HFF-Myc (cell line): Measurements from ENCODE around the gene OGFR.

Experiments used
- DNase-seq: peaks from one replicate; pipeline ENCODE4 v3.0.0-alpha.2; 2011; ENCODE audit warnings: low read depth; ENCODE audit errors: extremely low read depth
- H3K4me3 ChIP-seq: replicated peaks from 2 replicates; pipeline ENCODE4 v1.5.1; 2011; ENCODE audit warnings: low read depth, mild to moderate bottlenecking, control low read depth, low read length
- CTCF ChIP-seq: IDR thresholded peaks from 2 replicates; pipeline ENCODE4 v1.5.1; 2012; ENCODE audit warnings: mild to moderate bottlenecking, low read depth, low read length, control low read depth; ENCODE audit errors: missing control alignments

Gene OGFR

GRCh38 chr20:62790075-62790474, 14.6 kb upstream of the OGFR start:
- TF ChIP-seq CTCF = no peak
- no peak for DNase-seq
- no peak overlapping the region for H3K4me3 ChIP-seq

- peak; percentile 100 for TF ChIP-seq CTCF
- no peak overlapping the region for H3K4me3 ChIP-seq
- DNase-seq = peak; percentile 90
Measured at GRCh38 chr20:62791301-62792181, 13.1 kb upstream of the OGFR start.

GRCh38 chr20:62792182-62792939, 12.3 kb upstream of the OGFR start:
- no peak for DNase-seq
- TF ChIP-seq CTCF = no peak

GRCh38 chr20:62792940-62793756, 11.5 kb upstream of the OGFR start:
- no peak overlapping the region for H3K4me3 ChIP-seq
- no peak for TF ChIP-seq CTCF
- DNase-seq = no peak

More at GRCh38 chr20:62792182-62792939, 12.3 kb upstream of the OGFR start:
- H3K4me3 ChIP-seq = no peak overlapping the region

GRCh38 chr20:62793757-62794006, 11.0 kb upstream of the OGFR start:
- H3K4me3 ChIP-seq = no peak overlapping the region
- no peak for TF ChIP-seq CTCF
- no peak for DNase-seq

- H3K4me3 ChIP-seq = peak overlapping the region; percentile 55
- TF ChIP-seq CTCF = no peak
- DNase-seq = peak; percentile 78
Measured at GRCh38 chr20:62794007-62794724, 10.5 kb upstream of the OGFR start.
